Activated CD8-positive, alpha-beta memory T cell treated with anti-CD3 and anti-CD28 coated beads, Interleukin-2, amount 10 ng/mL, durations not matched to agents 7 days and 5 days (primary cell): ENCODE measurements around the gene IPO4. TPM values are rescaled to one million over a fixed set of nuclear protein-coding genes. Genes with fewer than 3 reads are reported as not detected.
A peak's percentile ranks its signal among the peaks of the same experiment; 100 is the strongest.

Experiments used
- ATAC-seq: fragments of 150-1000 bp; cut with Tn5 transposase; one replicate; pipeline ENCODE4 v1.10.0; 2021; ENCODE audit warnings: moderate library complexity
- CTCF ChIA-PET: fragments of 350-600 bp; sonication (Branson Sonifier 250); formaldehyde crosslinking; loops from one replicate; lab custom pipeline; 2021; ENCODE audit warnings: antibody characterized with exemption; lab: Charles Lee
- DNase-seq: peaks from one replicate; pipeline ENCODE4 v3.0.0-alpha.2; 2020
- H3K27ac Mint-ChIP-seq: one replicate; pipeline ENCODE4 v1.8.0; 2021; ENCODE audit warnings: mild to moderate bottlenecking, mixed read lengths
- H3K27me3 Mint-ChIP-seq: one replicate; pipeline ENCODE4 v1.8.0; 2021; ENCODE audit warnings: mixed read lengths
- H3K36me3 Mint-ChIP-seq: one replicate; pipeline ENCODE4 v1.8.0; 2021; ENCODE audit warnings: mild to moderate bottlenecking, mixed read lengths
- H3K4me1 Mint-ChIP-seq: one replicate; pipeline ENCODE4 v1.8.0; 2021; ENCODE audit warnings: mixed read lengths
- H3K4me3 Mint-ChIP-seq: one replicate; pipeline ENCODE4 v1.8.0; 2021; ENCODE audit warnings: mild to moderate bottlenecking, moderate library complexity, mixed read lengths
- H3K9me3 Mint-ChIP-seq: one replicate; pipeline ENCODE4 v1.8.0; 2022; ENCODE audit warnings: low read depth, mixed read lengths
- total RNA-seq, 2 experiments: library from RNA; stranded (reverse); gene quantifications; one replicate each; pipeline ENCODE4 v1.2.3, GENCODE V29; 2021

Gene IPO4
- total RNA-seq, 2 experiments from 2014 or later = 32.4 to 54.9 TPM

GRCh38 chr14:24196071-24197055 lies 7.7 kb upstream of the IPO4 start:
- Mint-ChIP-seq H3K36me3 (peaks cover 46% of the 10 kb centered on the region), H3K4me1 (peaks cover 55% of the 10 kb centered on the region)

GRCh38 chr14:24195186-24196070 lies 6.8 kb upstream of the IPO4 start, which contains the start of gene TM9SF1:
TM9SF1 (minus strand) TSS chr14:24195441; CDS start chr14:24195019, 422 bp downstream.
- peaks cover 56% of the 10 kb centered on the region for H3K4me1 Mint-ChIP-seq
- CTCF ChIA-PET = interaction anchor here (0.7 to 2.2 kb wide), 12 partner anchors 15 to 235 kb away, joined by 3 to 14 read pairs (median 6); partner anchors contain the start of genes CHMP4A, CIDEB, IRF9 and KHNYN

More at GRCh38 chr14:24196071-24197055, 7.7 kb upstream of the IPO4 start:
- ATAC-seq = peak; percentile 20
- H3K4me3 Mint-ChIP-seq = peak overlapping the region; percentile 89
- CTCF ChIA-PET = interaction anchor here (0.9 to 2.2 kb wide), 10 partner anchors 14 to 234 kb away, joined by 3 to 14 read pairs (median 6); partner anchors contain the start of genes CHMP4A, CIDEB, IRF9 and KHNYN
- no peaks in the 10 kb centered on the region for H3K27me3 Mint-ChIP-seq
- peak overlapping the region; percentile 95 for H3K27ac Mint-ChIP-seq
- no peak for DNase-seq
- H3K9me3 Mint-ChIP-seq = peaks cover 3% of the 10 kb centered on the region

GRCh38 chr14:24194873-24195185 lies 6.2 kb upstream of the IPO4 start:
- Mint-ChIP-seq H3K4me1 (peaks cover 60% of the 10 kb centered on the region), H3K27me3 (no peaks in the 10 kb centered on the region), H3K27ac (peak overlapping the region; percentile 95), H3K9me3 (peaks cover 2% of the 10 kb centered on the region), H3K36me3 (peaks cover 38% of the 10 kb centered on the region), H3K4me3 (peak overlapping the region; percentile 89)
- CTCF ChIA-PET = interaction anchor here (0.7 to 2.2 kb wide), 8 partner anchors 18 to 235 kb away, joined by 3 to 14 read pairs (median 6); partner anchors contain the start of genes CHMP4A, IRF9, KHNYN and MDP1
- ATAC-seq (no peak), DNase-seq (no peak)

More at GRCh38 chr14:24195186-24196070, 6.8 kb upstream of the IPO4 start, which contains the start of gene TM9SF1:
- peak within 1 kb of the TSS; percentile 95 for H3K27ac Mint-ChIP-seq
- peaks cover 41% of the 10 kb centered on the region for H3K36me3 Mint-ChIP-seq
- peak; percentile 93 for DNase-seq
- no peaks in the 10 kb centered on the region for H3K27me3 Mint-ChIP-seq
- H3K4me3 Mint-ChIP-seq = peak within 1 kb of the TSS; percentile 89
- peak; percentile 92 for ATAC-seq
- H3K9me3 Mint-ChIP-seq = peaks cover 2% of the 10 kb centered on the region

- H3K4me3 Mint-ChIP-seq = peak overlapping the region; percentile 89
- H3K27ac Mint-ChIP-seq = peak overlapping the region; percentile 95
- no peaks in the 10 kb centered on the region for H3K27me3 Mint-ChIP-seq
- DNase-seq (no peak), ATAC-seq (no peak)
- CTCF ChIA-PET = interaction anchor here (0.9 to 2.2 kb wide), 6 partner anchors 21 to 239 kb away, joined by 3 to 11 read pairs (median 4); partner anchors contain the start of genes KHNYN, MDP1 and TINF2
- peaks cover 35% of the 10 kb centered on the region for H3K36me3 Mint-ChIP-seq
- peaks cover 60% of the 10 kb centered on the region for H3K4me1 Mint-ChIP-seq
- H3K9me3 Mint-ChIP-seq = peaks cover 2% of the 10 kb centered on the region
Observed at GRCh38 chr14:24194186-24194872, 5.7 kb upstream of the IPO4 start.

GRCh38 chr14:24192933-24193332 lies 4.3 kb upstream of the IPO4 start:
- peaks cover 59% of the 10 kb centered on the region for H3K4me1 Mint-ChIP-seq
- H3K27me3 Mint-ChIP-seq = no peaks in the 10 kb centered on the region
- no peak for DNase-seq
- no peak overlapping the region for H3K4me3 Mint-ChIP-seq
- H3K36me3 Mint-ChIP-seq = peaks cover 28% of the 10 kb centered on the region
- CTCF ChIA-PET = no interaction called here
- no peak for ATAC-seq
- no peaks in the 10 kb centered on the region for H3K9me3 Mint-ChIP-seq
- no peak overlapping the region for H3K27ac Mint-ChIP-seq

- Mint-ChIP-seq H3K9me3 (no peaks in the 10 kb centered on the region), H3K4me3 (no peak overlapping the region), H3K27ac (no peak overlapping the region), H3K27me3 (no peaks in the 10 kb centered on the region), H3K36me3 (peaks cover 27% of the 10 kb centered on the region), H3K4me1 (peaks cover 60% of the 10 kb centered on the region)
- CTCF ChIA-PET = no interaction called here
- DNase-seq (no peak), ATAC-seq (no peak)
Observed at GRCh38 chr14:24190416-24190815, 1.8 kb upstream of the IPO4 start.

- DNase-seq (no peak), ATAC-seq (no peak)
- Mint-ChIP-seq H3K27ac (peak overlapping the region; percentile 74), H3K27me3 (no peaks in the 10 kb centered on the region), H3K4me1 (peaks cover 55% of the 10 kb centered on the region), H3K9me3 (no peaks in the 10 kb centered on the region), H3K36me3 (peaks cover 27% of the 10 kb centered on the region), H3K4me3 (no peak overlapping the region)
- CTCF ChIA-PET = interaction anchor here (0.9 to 2.0 kb wide), 3 partner anchors 24 to 53 kb away, joined by 6 to 11 read pairs (median 9); partner anchors contain the start of genes CHMP4A, IRF9 and TINF2
Observed at GRCh38 chr14:24189460-24189859, 844 bp upstream of the IPO4 start.

- Mint-ChIP-seq H3K4me1 (peaks cover 51% of the 10 kb centered on the region), H3K27ac (peak overlapping the region; percentile 74), H3K9me3 (no peaks in the 10 kb centered on the region), H3K4me3 (peak overlapping the region; percentile 82), H3K27me3 (no peaks in the 10 kb centered on the region), H3K36me3 (peaks cover 24% of the 10 kb centered on the region)
- DNase-seq (no peak), ATAC-seq (no peak)
- CTCF ChIA-PET = interaction anchor here (0.9 to 2.0 kb wide), 4 partner anchors 24 to 53 kb away, joined by 6 to 11 read pairs (median 8); partner anchors contain the start of genes CHMP4A, IRF9, MDP1 and TINF2
Observed at GRCh38 chr14:24189059-24189375, 401 bp upstream of the IPO4 start.

- peaks cover 15% of the 10 kb centered on the region for H3K36me3 Mint-ChIP-seq
- no peak for ATAC-seq
- H3K27me3 Mint-ChIP-seq = no peaks in the 10 kb centered on the region
Observed at GRCh38 chr14:24187539-24187915, 1.1 kb downstream of the IPO4 start.

GRCh38 chr14:24186831-24187538 lies 1.6 kb downstream of the IPO4 start:
- no peaks in the 10 kb centered on the region for H3K9me3 Mint-ChIP-seq
- H3K4me1 Mint-ChIP-seq = peaks cover 36% of the 10 kb centered on the region
- no peak for ATAC-seq

More at GRCh38 chr14:24187539-24187915, 1.1 kb downstream of the IPO4 start:
- Mint-ChIP-seq H3K9me3 (no peaks in the 10 kb centered on the region), H3K4me3 (peak overlapping the region; percentile 82), H3K4me1 (peaks cover 42% of the 10 kb centered on the region), H3K27ac (peak overlapping the region; percentile 74)
- CTCF ChIA-PET = interaction anchor here (1.0 to 2.0 kb wide), 3 partner anchors 8 to 146 kb away, joined by 3 to 9 read pairs (median 3); partner anchors contain the start of gene IRF9
- no peak for DNase-seq

GRCh38 chr14:24185741-24186140 lies 2.9 kb downstream of the IPO4 start:
- ATAC-seq (no peak), DNase-seq (no peak)
- no peaks in the 10 kb centered on the region for H3K27me3 Mint-ChIP-seq
- CTCF ChIA-PET = interaction anchor here (0.9 kb wide), 1 partner anchor 13 kb away, joined by 3 read pairs; no protein-coding TSS in a partner anchor
- peaks cover 32% of the 10 kb centered on the region for H3K4me1 Mint-ChIP-seq
- H3K4me3 Mint-ChIP-seq = no peak overlapping the region
- H3K9me3 Mint-ChIP-seq = no peaks in the 10 kb centered on the region
- H3K27ac Mint-ChIP-seq = peak overlapping the region; percentile 8
- H3K36me3 Mint-ChIP-seq = peaks cover 10% of the 10 kb centered on the region

More at GRCh38 chr14:24186831-24187538, 1.6 kb downstream of the IPO4 start:
- H3K4me3 Mint-ChIP-seq = peak overlapping the region; percentile 37
- H3K27me3 Mint-ChIP-seq = no peaks in the 10 kb centered on the region
- no peak for DNase-seq
- CTCF ChIA-PET = interaction anchor here (0.6 to 2.0 kb wide), 4 partner anchors 8 to 386 kb away, joined by 3 to 9 read pairs (median 3); partner anchors contain the start of gene IRF9
- peaks cover 11% of the 10 kb centered on the region for H3K36me3 Mint-ChIP-seq
- H3K27ac Mint-ChIP-seq = no peak overlapping the region
